Activated CD4-positive, alpha-beta T cell treated with anti-CD3 and anti-CD28 coated beads, Interleukin-2, amount 50 U/mL, for 48 hours (primary cell): ENCODE results near the gene ACVR1.
"Not testable (repeated sequence)": the region's sequence is repeated elsewhere in the genome, so short reads cannot be mapped to it uniquely, and the experiment has no call there.

Experiments
- DNase-seq, 2 experiments: peaks; one replicate each; pipeline ENCODE4 v3.0.0-alpha.2; 2020

The ACVR1 gene

GRCh38 chr2:157749684-157750083, 126.4 kb downstream of the ACVR1 start:
- DNase-seq, result no peak

GRCh38 chr2:157748371-157749142, 127.6 kb downstream of the ACVR1 start:
- no peak for DNase-seq

DNA sequence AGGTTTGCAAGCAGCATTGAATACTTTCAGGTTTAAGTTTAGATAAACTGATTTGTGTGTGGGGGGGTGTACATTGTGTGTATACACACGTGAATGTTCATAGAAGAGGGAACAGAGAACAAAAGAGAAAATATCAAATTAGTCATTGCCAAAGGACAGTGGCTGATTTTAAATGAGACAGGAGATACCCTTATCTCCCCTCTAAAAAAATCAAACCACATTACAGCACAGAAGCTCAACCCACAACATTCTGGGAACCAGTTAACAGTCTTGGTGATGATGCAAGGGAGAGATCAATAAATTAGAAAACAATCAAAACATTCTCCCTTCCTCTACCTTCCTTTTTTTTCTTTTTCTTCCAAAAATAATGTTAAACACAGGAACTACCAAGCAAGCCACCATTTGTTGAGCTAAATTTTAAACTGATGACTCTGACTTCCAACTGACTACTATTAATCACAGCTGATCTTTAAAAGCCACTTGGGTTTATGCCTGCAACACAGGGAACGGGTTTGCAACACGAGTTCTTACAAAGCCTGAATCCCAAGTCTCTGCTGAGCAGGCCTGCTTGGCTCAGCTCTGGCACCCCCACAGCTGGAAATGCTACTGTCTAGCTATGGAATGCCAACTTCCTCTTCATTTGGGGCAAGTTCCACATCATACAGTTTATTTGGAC, 128.3 kb downstream of the ACVR1 start:
- DNase-seq, result no peak

- DNase-seq, result no peak
Measured at GRCh38 chr2:157747280-157747679, 128.8 kb downstream of the ACVR1 start.

DNA sequence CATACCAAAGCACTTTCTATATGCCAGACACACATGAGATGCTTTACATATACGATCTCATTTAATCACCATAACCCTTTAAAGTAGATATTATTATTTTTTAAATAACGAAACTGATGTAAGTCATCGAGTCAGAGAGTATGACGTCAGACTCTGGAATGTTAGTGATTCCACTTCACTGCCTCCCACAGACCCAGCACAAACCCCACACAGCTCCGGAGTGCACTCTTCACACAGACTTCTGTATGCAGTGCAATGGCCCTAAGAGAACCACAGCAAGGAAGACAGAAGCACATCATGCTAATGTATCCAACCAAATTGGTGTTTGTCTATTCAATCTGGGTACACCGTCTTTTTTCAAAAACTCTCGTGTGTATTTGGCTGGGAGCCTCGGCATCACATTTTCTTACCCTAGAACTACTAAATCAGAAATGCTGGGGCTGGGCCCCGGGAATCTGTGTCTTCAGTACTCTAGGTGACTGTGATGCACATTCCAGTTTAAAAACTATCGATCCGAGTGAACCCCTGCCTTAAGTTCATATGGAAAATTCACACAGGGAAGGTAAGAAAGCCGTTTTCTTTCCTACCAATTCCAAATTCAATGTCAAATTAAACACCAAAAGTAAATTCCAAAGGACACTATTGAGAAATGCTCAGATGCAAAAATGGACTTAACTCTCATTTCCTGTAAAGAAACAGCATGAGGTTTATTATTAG, 129.7 kb downstream of the ACVR1 start:
- no peak for DNase-seq

GRCh38 chr2:157744571-157745076, 131.5 kb downstream of the ACVR1 start:
- DNase-seq, result no peak

DNA sequence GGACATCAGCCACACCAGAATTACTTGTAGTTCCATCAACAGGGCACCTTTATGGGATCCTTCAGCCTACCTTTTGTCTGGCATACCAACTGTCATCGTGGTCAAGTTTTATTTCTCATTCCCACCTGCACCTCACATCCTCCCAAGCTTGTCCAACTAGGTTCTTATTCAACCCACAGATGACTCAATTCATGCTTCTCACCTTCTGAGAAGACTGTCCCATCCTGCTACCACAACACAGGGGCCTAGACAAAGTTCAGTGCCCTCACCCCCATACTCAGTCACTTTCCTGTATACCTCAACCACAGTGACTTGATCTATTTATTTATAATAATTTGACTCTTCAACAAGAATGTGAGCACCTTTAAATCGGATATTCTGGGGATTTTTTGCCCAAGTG, 133.1 kb downstream of the ACVR1 start:
- no peak for DNase-seq

DNA sequence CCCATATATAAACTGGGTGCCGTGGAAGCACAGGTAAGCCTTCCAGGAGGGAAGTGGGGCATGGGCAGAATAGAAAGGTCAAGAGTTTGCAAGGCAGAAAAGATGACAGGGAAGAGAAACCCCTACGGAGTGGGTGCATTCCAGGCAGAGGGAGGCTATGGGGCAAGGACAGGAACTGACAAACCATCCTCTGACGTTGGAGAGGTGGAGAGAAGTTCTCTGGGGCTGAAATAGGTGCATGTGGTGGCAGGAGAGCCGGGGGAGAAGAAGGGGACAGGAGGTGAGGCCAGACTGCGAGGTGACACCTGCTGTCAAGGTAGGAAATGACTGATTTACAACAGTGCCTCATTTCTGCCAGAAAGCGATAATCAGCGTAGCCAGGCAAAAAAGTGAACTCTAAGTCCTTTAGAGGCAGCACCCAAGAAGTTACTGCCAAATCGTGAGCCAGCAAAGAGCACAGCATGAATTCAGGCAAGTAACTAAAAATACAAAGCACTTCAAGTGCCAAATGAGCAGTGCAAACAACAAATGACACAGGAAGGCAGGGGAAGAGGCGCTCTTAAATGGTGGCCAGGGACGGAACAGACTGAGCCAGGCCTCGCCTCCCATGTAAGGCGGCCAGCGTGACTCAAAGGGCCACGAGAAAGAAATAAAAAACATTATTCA, 134.2 kb downstream of the ACVR1 start:
- DNase-seq, result no peak

DNA sequence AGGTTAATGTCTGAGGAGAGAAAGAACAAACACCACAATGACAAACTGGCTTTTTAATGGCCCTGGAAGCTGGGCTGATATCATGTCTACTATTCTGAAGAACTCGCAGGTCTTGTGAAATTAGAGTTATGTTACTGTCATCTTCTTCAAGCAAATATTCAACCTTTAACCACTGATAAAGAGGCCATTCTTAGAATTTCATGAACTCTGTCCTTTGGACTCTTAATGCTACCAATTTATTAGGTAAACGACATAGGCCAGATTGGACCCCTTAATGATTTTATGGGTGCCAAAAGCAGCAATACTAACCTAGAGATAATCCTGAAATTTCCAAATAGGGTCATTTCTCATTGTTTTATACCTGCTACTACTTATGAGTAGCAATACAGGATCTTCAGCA, 138.5 kb downstream of the ACVR1 start:
- DNase-seq, result no peak

- DNase-seq, result no peak
Measured at GRCh38 chr2:157735532-157735931, 140.6 kb downstream of the ACVR1 start.

- DNase-seq, result no peak
Measured at GRCh38 chr2:157733263-157733662, 142.9 kb downstream of the ACVR1 start.

DNA sequence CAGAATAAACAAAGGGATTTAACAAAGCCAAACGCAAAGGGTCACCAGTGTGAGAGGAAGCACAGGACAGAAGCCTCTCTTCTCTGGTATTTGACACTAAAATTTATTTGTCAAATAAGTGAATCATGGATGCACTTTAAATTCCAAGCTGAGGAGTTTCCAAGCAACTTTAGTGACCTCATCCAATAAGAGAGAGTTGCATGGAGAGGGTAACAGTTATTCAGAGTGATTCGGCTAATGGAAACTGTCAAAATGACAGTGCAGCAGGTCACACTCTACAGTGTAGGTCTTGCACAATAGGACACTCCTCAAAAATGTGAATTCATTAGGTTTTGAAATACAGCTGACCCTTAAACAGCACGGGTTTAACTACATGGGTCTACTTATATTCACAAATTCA, 143.5 kb downstream of the ACVR1 start:
- DNase-seq, result no peak

GRCh38 chr2:157727693-157728092, 148.4 kb downstream of the ACVR1 start:
- DNase-seq, result no peak

- no peak for DNase-seq
Measured at GRCh38 chr2:157726946-157727345, 149.2 kb downstream of the ACVR1 start.

GRCh38 chr2:157725846-157726245, 150.3 kb downstream of the ACVR1 start:
- no peak for DNase-seq

GRCh38 chr2:157722580-157723234, 153.4 kb downstream of the ACVR1 start:
- DNase-seq, result no peak

DNA sequence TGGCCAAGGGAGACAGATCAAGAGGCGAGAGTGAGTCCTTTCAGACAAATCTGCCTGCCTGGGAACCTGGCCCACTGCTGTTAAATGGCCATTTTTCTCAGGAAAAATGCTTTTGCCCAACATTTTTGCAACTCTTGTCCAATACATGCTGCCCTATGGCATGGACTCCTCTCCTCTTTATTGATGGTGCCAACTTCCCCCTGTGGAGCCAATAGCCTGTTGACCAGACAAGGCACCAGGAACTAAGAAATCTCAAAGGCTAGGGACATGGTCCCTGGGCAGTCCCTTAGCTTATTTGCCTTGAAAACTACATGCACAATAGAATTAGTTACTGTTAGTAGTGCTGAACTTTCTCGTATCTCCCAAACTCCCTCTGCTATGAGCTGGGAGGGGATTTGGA, 155.6 kb downstream of the ACVR1 start:
- DNase-seq, result no peak

DNA sequence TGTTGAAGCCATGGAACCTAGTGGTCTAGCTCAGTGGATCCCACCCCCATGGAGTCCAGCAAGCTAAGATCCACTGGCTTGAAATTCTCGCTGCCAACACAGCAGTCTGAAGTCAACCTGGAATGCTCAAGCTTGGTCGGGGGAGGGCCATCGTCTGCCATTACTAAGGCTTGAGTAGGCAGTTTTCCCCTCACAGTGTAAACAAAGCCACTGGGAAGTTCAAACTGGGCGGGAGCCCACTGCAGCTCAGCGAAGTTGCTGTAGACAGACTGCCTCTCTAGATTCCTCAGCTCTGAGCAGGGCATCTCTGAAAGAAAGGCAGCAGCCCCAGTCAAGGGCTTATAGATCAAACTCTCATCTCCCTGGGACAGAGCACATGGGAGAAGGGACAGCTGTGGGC, 171.5 kb downstream of the ACVR1 start:
- not testable (repeated sequence) for DNase-seq

DNA sequence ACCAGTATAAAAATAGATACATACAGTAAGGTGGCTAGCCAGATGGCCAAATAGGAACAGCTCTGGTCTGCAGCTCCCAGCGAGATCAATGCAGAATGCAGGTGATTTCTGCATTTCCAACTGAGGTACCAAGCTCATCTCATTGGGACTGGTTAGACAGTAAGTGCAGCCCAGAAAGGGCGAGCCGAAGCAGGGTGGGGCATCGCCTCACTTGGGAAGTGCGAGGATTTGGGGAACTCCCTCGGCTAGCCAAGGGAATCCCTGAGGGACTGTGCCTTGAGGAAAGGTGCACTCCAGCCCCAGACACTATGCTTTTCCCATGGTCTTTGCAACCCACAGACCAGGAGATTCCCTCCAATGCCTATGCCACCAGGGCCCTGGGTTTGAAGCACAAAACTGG, 172.0 kb downstream of the ACVR1 start:
- DNase-seq, result not testable (repeated sequence)

DNA sequence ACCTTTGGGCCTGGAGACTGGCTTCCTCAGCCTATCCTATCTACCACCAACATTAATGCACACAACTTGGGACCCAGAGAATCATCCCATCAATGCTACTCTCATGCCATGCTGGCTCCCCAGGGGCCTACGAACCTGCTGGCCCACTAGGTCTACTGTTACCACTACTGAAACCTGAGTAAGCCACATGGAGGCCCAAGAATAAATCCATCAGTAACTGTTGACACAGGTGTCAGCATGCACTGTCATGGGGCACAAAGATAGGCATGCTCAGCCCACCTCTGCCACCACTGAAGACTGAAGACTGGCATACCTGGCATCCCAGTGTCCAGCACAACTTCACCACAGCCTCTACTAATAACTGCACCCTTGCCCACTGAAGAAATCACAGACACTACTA, 176.3 kb downstream of the ACVR1 start:
- no peak for DNase-seq

GRCh38 chr2:157699009-157699408, 177.1 kb downstream of the ACVR1 start:
- no peak for DNase-seq

- no peak for DNase-seq
Measured at GRCh38 chr2:157698430-157698829, 177.7 kb downstream of the ACVR1 start.

DNA sequence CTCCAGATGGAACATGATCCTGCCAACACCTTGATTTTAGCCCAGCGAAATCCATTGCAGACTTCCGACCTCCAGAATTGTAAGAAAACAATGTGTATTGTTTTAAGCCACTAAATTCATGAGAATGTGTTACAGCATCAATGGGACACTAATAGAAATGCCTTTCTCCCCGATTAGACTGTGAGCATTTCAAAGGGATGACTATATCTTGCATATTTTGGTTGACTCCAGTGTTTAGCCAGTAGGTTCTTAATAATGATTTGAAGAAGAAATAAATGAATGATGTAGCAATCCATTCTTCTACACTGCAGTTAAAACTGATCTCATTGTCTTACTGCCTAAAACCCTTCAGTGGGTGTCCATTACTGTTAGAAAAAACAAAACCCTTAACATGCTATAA, 180.1 kb downstream of the ACVR1 start:
- no peak for DNase-seq
